ENCODE data around the gene AOX1. TPM values are rescaled to one million over a fixed set of nuclear protein-coding genes. Genes with fewer than 3 reads are reported as not detected.

AOX1 gene
- total RNA-seq, 1 experiment from 2014 or later, result 0.71 TPM

DNA sequence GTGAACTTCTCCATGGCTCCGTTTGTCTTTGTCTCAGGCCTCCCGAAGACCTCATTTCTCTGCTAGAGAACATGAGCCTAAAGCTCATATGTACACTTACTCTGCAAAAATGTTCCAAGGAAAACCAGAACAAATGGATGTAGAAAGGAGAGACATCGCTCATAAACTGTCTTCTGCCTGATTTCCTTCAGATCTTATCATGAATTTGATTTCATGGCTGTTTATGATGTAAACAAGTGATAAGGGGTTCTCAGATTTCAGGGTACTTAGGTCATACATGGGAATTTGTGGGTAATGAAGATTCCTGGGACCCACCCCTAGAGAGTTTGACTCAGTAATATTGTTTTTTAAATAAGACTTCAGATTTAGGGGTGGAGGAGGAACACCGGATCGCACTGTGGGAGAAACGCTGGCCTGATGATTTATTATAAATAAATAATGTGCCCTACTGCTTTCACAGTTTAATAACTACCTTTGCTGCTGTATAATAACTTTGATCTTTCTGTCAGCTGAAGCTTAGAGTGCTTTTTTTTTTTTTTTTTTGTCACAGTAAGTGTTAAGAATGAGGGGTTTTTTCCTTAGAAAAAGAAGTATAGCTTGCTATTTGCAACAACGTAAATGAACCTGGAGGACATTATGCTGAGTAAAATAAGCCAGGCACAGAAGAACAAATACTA, 14.9 kb downstream of the AOX1 start:
- TF ChIP-seq SIN3A (IDR thresholded peaks at IDR 0.05; ENCODE audit: low read depth) (no peak), RAD21 (IDR thresholded peaks at IDR 0.05; ENCODE audit: low read depth) (no peak), SP1 (IDR thresholded peaks at IDR 0.05; ENCODE audit: low read depth) (no peak), CEBPB (IDR thresholded peaks at IDR 0.05; ENCODE audit: low read depth) (no peak), POLR2AphosphoS5 (IDR thresholded peaks at IDR 0.05; ENCODE audit: low read depth, low read length) (no peak), ZNF274 (IDR thresholded peaks at IDR 0.05; ENCODE audit: low read depth, low read length) (no peak), ZFX (IDR thresholded peaks at IDR 0.05) (no peak), ELF1 (IDR thresholded peaks at IDR 0.05; ENCODE audit: borderline replicate concordance, low read depth) (no peak), JUND (IDR thresholded peaks at IDR 0.05) (no peak), TCF7L2 (IDR thresholded peaks at IDR 0.05; ENCODE audit: borderline replicate concordance, extremely low read depth, insufficient read depth, insufficient read length) (no peak)
- TF ChIP-seq, protein P1, sequence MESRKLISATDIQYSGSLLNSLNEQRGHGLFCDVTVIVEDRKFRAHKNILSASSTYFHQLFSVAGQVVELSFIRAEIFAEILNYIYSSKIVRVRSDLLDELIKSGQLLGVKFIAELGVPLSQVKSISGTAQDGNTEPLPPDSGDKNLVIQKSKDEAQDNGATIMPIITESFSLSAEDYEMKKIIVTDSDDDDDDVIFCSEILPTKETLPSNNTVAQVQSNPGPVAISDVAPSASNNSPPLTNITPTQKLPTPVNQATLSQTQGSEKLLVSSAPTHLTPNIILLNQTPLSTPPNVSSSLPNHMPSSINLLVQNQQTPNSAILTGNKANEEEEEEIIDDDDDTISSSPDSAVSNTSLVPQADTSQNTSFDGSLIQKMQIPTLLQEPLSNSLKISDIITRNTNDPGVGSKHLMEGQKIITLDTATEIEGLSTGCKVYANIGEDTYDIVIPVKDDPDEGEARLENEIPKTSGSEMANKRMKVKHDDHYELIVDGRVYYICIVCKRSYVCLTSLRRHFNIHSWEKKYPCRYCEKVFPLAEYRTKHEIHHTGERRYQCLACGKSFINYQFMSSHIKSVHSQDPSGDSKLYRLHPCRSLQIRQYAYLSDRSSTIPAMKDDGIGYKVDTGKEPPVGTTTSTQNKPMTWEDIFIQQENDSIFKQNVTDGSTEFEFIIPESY (IDR thresholded peaks at IDR 0.05; ENCODE audit: extremely low read depth, insufficient replicate concordance, low read length), result no peak
- TF ChIP-seq, protein P2, sequence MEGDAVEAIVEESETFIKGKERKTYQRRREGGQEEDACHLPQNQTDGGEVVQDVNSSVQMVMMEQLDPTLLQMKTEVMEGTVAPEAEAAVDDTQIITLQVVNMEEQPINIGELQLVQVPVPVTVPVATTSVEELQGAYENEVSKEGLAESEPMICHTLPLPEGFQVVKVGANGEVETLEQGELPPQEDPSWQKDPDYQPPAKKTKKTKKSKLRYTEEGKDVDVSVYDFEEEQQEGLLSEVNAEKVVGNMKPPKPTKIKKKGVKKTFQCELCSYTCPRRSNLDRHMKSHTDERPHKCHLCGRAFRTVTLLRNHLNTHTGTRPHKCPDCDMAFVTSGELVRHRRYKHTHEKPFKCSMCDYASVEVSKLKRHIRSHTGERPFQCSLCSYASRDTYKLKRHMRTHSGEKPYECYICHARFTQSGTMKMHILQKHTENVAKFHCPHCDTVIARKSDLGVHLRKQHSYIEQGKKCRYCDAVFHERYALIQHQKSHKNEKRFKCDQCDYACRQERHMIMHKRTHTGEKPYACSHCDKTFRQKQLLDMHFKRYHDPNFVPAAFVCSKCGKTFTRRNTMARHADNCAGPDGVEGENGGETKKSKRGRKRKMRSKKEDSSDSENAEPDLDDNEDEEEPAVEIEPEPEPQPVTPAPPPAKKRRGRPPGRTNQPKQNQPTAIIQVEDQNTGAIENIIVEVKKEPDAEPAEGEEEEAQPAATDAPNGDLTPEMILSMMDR (IDR thresholded peaks at IDR 0.05 in 2 of 3, conservative IDR thresholded peaks at IDR 0.05 in 1 of 3; ENCODE audit: borderline replicate concordance in 1 of 3, insufficient read depth in 1 of 3, low read depth in 2 of 3, low read length in 2 of 3), result no peak
- TF ChIP-seq, protein P3, sequence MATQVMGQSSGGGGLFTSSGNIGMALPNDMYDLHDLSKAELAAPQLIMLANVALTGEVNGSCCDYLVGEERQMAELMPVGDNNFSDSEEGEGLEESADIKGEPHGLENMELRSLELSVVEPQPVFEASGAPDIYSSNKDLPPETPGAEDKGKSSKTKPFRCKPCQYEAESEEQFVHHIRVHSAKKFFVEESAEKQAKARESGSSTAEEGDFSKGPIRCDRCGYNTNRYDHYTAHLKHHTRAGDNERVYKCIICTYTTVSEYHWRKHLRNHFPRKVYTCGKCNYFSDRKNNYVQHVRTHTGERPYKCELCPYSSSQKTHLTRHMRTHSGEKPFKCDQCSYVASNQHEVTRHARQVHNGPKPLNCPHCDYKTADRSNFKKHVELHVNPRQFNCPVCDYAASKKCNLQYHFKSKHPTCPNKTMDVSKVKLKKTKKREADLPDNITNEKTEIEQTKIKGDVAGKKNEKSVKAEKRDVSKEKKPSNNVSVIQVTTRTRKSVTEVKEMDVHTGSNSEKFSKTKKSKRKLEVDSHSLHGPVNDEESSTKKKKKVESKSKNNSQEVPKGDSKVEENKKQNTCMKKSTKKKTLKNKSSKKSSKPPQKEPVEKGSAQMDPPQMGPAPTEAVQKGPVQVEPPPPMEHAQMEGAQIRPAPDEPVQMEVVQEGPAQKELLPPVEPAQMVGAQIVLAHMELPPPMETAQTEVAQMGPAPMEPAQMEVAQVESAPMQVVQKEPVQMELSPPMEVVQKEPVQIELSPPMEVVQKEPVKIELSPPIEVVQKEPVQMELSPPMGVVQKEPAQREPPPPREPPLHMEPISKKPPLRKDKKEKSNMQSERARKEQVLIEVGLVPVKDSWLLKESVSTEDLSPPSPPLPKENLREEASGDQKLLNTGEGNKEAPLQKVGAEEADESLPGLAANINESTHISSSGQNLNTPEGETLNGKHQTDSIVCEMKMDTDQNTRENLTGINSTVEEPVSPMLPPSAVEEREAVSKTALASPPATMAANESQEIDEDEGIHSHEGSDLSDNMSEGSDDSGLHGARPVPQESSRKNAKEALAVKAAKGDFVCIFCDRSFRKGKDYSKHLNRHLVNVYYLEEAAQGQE (IDR thresholded peaks at IDR 0.05; ENCODE audit: low read depth), result no peak
- no peaks in the 10 kb centered on the region for H3K9me2 ChIP-seq (ENCODE audit: insufficient read depth)
- intact Hi-C loops (cut with micrococcal nuclease), result no loop called here
- no peaks in the 10 kb centered on the region for H4K20me1 ChIP-seq (ENCODE audit: insufficient read depth)
- no peaks in the 10 kb centered on the region for H3K79me2 ChIP-seq (ENCODE audit: insufficient read depth, low read length)
- no peak overlapping the region for H3K9ac ChIP-seq (ENCODE audit: low read length)
- ChIA-PET RAD21 (ENCODE audit: low non-redundant PET in 1 of 2, low total read pairs in 2 of 2, uncharacterized antibody in 2 of 2, unreplicated experiment in 2 of 2) (no interaction called here), CTCF (no interaction called here), POLR2A (no interaction called here)
- no TSS peak for BruUV-seq (replicated peaks)
- H3K27ac ChIP-seq (ENCODE audit: low read depth, low read length), result no peak overlapping the region
- no peaks in the 10 kb centered on the region for H3K36me3 ChIP-seq (ENCODE audit: control insufficient read depth in 1 of 2, insufficient read depth in 2 of 2, low read length in 2 of 2)
- ATAC-seq, result no peak
- no peak overlapping the region for H3K4me3 ChIP-seq (replicated peaks in 1 of 2; ENCODE audit: low read depth in 1 of 2, low read length in 2 of 2)
- DNase-seq (ENCODE audit: low read depth, low spot score), result no peak
- no peaks in the 10 kb centered on the region for H3K27me3 ChIP-seq (ENCODE audit: insufficient read depth, low read length)
- H3K4me2 ChIP-seq (ENCODE audit: low read length), result no peak overlapping the region
- H2AFZ ChIP-seq (ENCODE audit: low read depth, low read length, poor library complexity, severe bottlenecking), result no peak overlapping the region
- no peaks in the 10 kb centered on the region for H3K9me3 ChIP-seq (ENCODE audit: control insufficient read depth in 1 of 2, insufficient read depth in 1 of 2, low read depth in 1 of 2, low read length in 2 of 2)
- peaks cover 0 to 10% of the 10 kb centered on the region in 2 experiments; a peak in 2 of 4 replicates for H3K4me1 ChIP-seq (ENCODE audit: control insufficient read depth in 1 of 2, insufficient read depth in 2 of 2, low read length in 2 of 2)
